Ascending aorta (tissue), 2 donors: ENCODE measurements around the gene CASS4. TPM values are rescaled to one million over a fixed set of nuclear protein-coding genes. Genes with fewer than 3 reads are reported as not detected.
A peak's percentile ranks its signal among the peaks of the same experiment; 100 is the strongest.
"Not testable (repeated sequence)": the region's sequence is repeated elsewhere in the genome, so short reads cannot be mapped to it uniquely, and the experiment has no call there.

Experiments
- DNase-seq, 2 donors: peaks; one replicate each; pipeline ENCODE4 v3.0.0-alpha.2; 2019; ENCODE audit warnings: low spot score in 2 of 2
- H3K27ac ChIP-seq, 2 donors: fragments of 200-600 bp; sonication (generic); one replicate each; pipeline ENCODE4 v1.5.1; 2016 to 2017; ENCODE audit warnings: mild to moderate bottlenecking in 1 of 2
- H3K27me3 ChIP-seq: fragments of 200-600 bp; sonication (generic); one replicate; pipeline ENCODE4 v1.5.1; 2017
- H3K36me3 ChIP-seq, 2 donors: fragments of 200-600 bp; sonication (generic); one replicate each; pipeline ENCODE4 v1.5.1; 2016
- H3K4me1 ChIP-seq, 2 donors: fragments of 200-600 bp; sonication (generic); one replicate each; pipeline ENCODE4 v1.5.1; 2016 to 2017; ENCODE audit warnings: mild to moderate bottlenecking in 1 of 2
- H3K4me3 ChIP-seq, 2 donors: fragments of 200-600 bp; sonication (generic); one replicate each; pipeline ENCODE4 v1.5.1; 2016 to 2017; ENCODE audit warnings: mild to moderate bottlenecking in 1 of 2
- H3K9me3 ChIP-seq, 2 donors: fragments of 200-600 bp; sonication (generic); one replicate each; pipeline ENCODE4 v1.5.1; 2016
- CTCF ChIP-seq, 3 experiments: fragments of 200-600 bp in 2 of 3; fragments of 450-650 bp in 1 of 3; sonication (generic) in 2 of 3; IDR thresholded peaks; one replicate each; pipeline ENCODE4 v1.5.1; 2016 to 2019; ENCODE audit warnings: antibody characterized with exemption in 3 of 3, mild to moderate bottlenecking in 1 of 3, moderate library complexity in 1 of 3
- intact Hi-C: fragments of 100-400 bp; cut with DNase I; formaldehyde crosslinking; loops from one replicate; pipeline ENCODE4 v1.15.1; 2023
- total RNA-seq: library from RNA; depleted of rRNA; stranded (reverse); fragments of >200 nt; gene quantifications from one replicate; pipeline ENCODE4 v1.1.0, GENCODE V29; 2016

CASS4 gene
- total RNA-seq, 1 donor from 2014 or later = 11.2 TPM

GRCh38 chr20:56392881-56393482, 19.1 kb upstream of the CASS4 start:
- peak overlapping the region; percentile 63 to 78 for H3K4me3 ChIP-seq
- DNase-seq = no peak
- intact Hi-C loops = loop anchor here (1.0 to 10.0 kb wide), 3 partner anchors 35 to 962 kb away; partner anchors contain the start of genes FAM210B, RAE1 and RTF2
- H3K9me3 ChIP-seq = no peaks in the 10 kb centered on the region
- H3K27ac ChIP-seq = peak overlapping the region; percentile 87 to 90
- H3K27me3 ChIP-seq = no peaks in the 10 kb centered on the region
- H3K36me3 ChIP-seq = peaks cover 25 to 31% of the 10 kb centered on the region in 2 donors
- H3K4me1 ChIP-seq = peaks cover 0 to 17% of the 10 kb centered on the region in 2 donors
- no peak for TF ChIP-seq CTCF (IDR thresholded peaks at IDR 0.05)

- Histone ChIP-seq H3K9me3 (no peaks in the 10 kb centered on the region), H3K27me3 (no peaks in the 10 kb centered on the region), H3K4me1 (peaks cover 0 to 17% of the 10 kb centered on the region in 2 donors), H3K4me3 (peak overlapping the region; percentile 63 to 78), H3K27ac (no peak overlapping the region), H3K36me3 (peaks cover 30 to 38% of the 10 kb centered on the region in 2 donors)
- intact Hi-C loops = loop anchor here (10.0 kb wide), 1 partner anchor 961 kb away; the partner anchor contains the start of gene RAE1
- no peak for TF ChIP-seq CTCF (IDR thresholded peaks at IDR 0.05)
- DNase-seq = no peak
These were observed 18.4 kb upstream of the CASS4 start for GRCh38 chr20:56393653-56394052.

- intact Hi-C loops = loop anchor here (10.0 kb wide), 1 partner anchor 960 kb away; the partner anchor contains the start of gene RAE1
These were observed 16.9 kb upstream of the CASS4 start for GRCh38 chr20:56395166-56395565.

GRCh38 chr20:56400001-56400640, 11.9 kb upstream of the CASS4 start:
- peak in 1 of 2 donors; percentile 70 for DNase-seq

More at GRCh38 chr20:56395166-56395565, 16.9 kb upstream of the CASS4 start:
- Histone ChIP-seq H3K36me3 (peaks cover 39 to 50% of the 10 kb centered on the region in 2 donors), H3K9me3 (no peaks in the 10 kb centered on the region), H3K27ac (no peak overlapping the region), H3K27me3 (no peaks in the 10 kb centered on the region), H3K4me3 (no peak overlapping the region), H3K4me1 (peaks cover 0 to 18% of the 10 kb centered on the region in 2 donors)
- no peak for TF ChIP-seq CTCF (IDR thresholded peaks at IDR 0.05)
- no peak for DNase-seq

GRCh38 chr20:56403465-56403864, 8.6 kb upstream of the CASS4 start:
- H3K36me3 ChIP-seq = peaks cover 67 to 85% of the 10 kb centered on the region in 2 donors
- no peak for TF ChIP-seq CTCF (IDR thresholded peaks at IDR 0.05)
- intact Hi-C loops = no loop called here

More at GRCh38 chr20:56400001-56400640, 11.9 kb upstream of the CASS4 start:
- Histone ChIP-seq H3K36me3 (peaks cover 75 to 89% of the 10 kb centered on the region in 2 donors), H3K4me1 (peaks cover 0 to 2% of the 10 kb centered on the region in 2 donors), H3K4me3 (no peak overlapping the region), H3K27ac (no peak overlapping the region), H3K9me3 (no peaks in the 10 kb centered on the region), H3K27me3 (no peaks in the 10 kb centered on the region)
- intact Hi-C loops = no loop called here
- peak in 2 of 3 experiments; percentile 56 to 58 for TF ChIP-seq CTCF (IDR thresholded peaks at IDR 0.05)

GRCh38 chr20:56405356-56405755, 6.7 kb upstream of the CASS4 start:
- intact Hi-C loops, H3K9me3 ChIP-seq, H3K4me1 ChIP-seq, H3K4me3 ChIP-seq, DNase-seq, H3K27ac ChIP-seq, H3K27me3 ChIP-seq: not testable (repeated sequence)
- H3K36me3 ChIP-seq = peaks cover 57 to 80% of the 10 kb centered on the region in 2 donors

More at GRCh38 chr20:56403465-56403864, 8.6 kb upstream of the CASS4 start:
- H3K4me1 ChIP-seq = peaks cover 0 to 2% of the 10 kb centered on the region in 2 donors
- H3K4me3 ChIP-seq = no peak overlapping the region
- H3K27me3 ChIP-seq = no peaks in the 10 kb centered on the region
- H3K9me3 ChIP-seq = no peaks in the 10 kb centered on the region
- no peak for DNase-seq
- no peak overlapping the region for H3K27ac ChIP-seq
